Esophagus squamous epithelium (tissue), 5 donors: ENCODE results near the gene PBX3. TPM values are rescaled to one million over a fixed set of nuclear protein-coding genes. Genes with fewer than 3 reads are reported as not detected.

Source experiments
- DNase-seq: peaks from one replicate; lab custom pipeline; 2025; lab: John Stamatoyannopoulos, UW
- H3K27ac ChIP-seq, 4 donors: fragments of 200-600 bp; sonication (generic); one replicate each; pipeline ENCODE4 v1.5.1; 2016 to 2019; ENCODE audit warnings: mild to moderate bottlenecking in 1 of 4
- H3K27me3 ChIP-seq, 4 donors: fragments of 200-600 bp; sonication (generic); 1 replicate in 3 of 4; 2 replicates in 1 of 4; pipeline versions ENCODE4 v1.5.1 to v1.6.0; 2017 to 2021; ENCODE audit warnings: antibody characterized with exemption in 1 of 4
- H3K36me3 ChIP-seq, 3 donors: fragments of 200-600 bp; sonication (generic); one replicate each; pipeline ENCODE4 v1.5.1; 2016 to 2019
- H3K4me1 ChIP-seq, 3 donors: fragments of 200-600 bp; sonication (generic); one replicate each; pipeline ENCODE4 v1.5.1; 2017 to 2019
- H3K4me3 ChIP-seq, 4 donors: fragments of 200-600 bp; sonication (generic); 1 replicate in 3 of 4; 2 replicates in 1 of 4; pipeline ENCODE4 v1.5.1; 2016 to 2019; ENCODE audit warnings: mild to moderate bottlenecking in 2 of 4, moderate library complexity in 1 of 4
- H3K9me3 ChIP-seq, 3 donors: fragments of 200-600 bp; sonication (generic); one replicate each; pipeline ENCODE4 v1.5.1; 2016 to 2019
- POLR2A ChIP-seq, 4 donors: fragments of 450-650 bp; IDR thresholded peaks; one replicate each; pipeline ENCODE4 v1.6.1; 2017; ENCODE audit warnings: antibody characterized with exemption in 4 of 4, mild to moderate bottlenecking in 4 of 4, moderate library complexity in 3 of 4
- WGBS, 2 donors: methylation state at CpG; one replicate each; pipeline ENCODE4 v1.1.5; 2018; 5-methylcytosine and 5-hydroxymethylcytosine counted together
- intact Hi-C: fragments of 100-400 bp; cut with DNase I; formaldehyde crosslinking; loops from one replicate; pipeline ENCODE4 v1.15.0; 2022
- total RNA-seq, 4 donors: library from RNA; depleted of rRNA; stranded (reverse); fragments of >200 nt; gene quantifications; one replicate each; pipeline ENCODE4 v1.1.0, GENCODE V29; 2016
- TF ChIP-seq, protein P1 (sequence below), 6 experiments: fragments of 450-650 bp in 4 of 6; fragments of 200-600 bp in 2 of 6; sonication (generic) in 2 of 6; IDR thresholded peaks; one replicate each; pipeline ENCODE4 v1.5.1; 2016 to 2019; ENCODE audit warnings: antibody characterized with exemption in 6 of 6, mild to moderate bottlenecking in 4 of 6, moderate library complexity in 4 of 6
- donor health status: DM: yes; HTN: yes; CAD: no.

The PBX3 gene
- total RNA-seq, 4 donors from 2014 or later = 10.2 to 27.1 (median 12.7) TPM

GRCh38 chr9:125995006-125995405 lies 247.8 kb downstream of the PBX3 start:
- Histone ChIP-seq H3K4me1 (no peaks in the 10 kb centered on the region), H3K9me3 (no peaks in the 10 kb centered on the region), H3K36me3 (no peaks in the 10 kb centered on the region), H3K4me3 (no peak overlapping the region), H3K27me3 (peaks cover 0 to 31% (median 0%) of the 10 kb centered on the region in 4 donors), H3K27ac (no peak overlapping the region)
- TF ChIP-seq, protein P1, sequence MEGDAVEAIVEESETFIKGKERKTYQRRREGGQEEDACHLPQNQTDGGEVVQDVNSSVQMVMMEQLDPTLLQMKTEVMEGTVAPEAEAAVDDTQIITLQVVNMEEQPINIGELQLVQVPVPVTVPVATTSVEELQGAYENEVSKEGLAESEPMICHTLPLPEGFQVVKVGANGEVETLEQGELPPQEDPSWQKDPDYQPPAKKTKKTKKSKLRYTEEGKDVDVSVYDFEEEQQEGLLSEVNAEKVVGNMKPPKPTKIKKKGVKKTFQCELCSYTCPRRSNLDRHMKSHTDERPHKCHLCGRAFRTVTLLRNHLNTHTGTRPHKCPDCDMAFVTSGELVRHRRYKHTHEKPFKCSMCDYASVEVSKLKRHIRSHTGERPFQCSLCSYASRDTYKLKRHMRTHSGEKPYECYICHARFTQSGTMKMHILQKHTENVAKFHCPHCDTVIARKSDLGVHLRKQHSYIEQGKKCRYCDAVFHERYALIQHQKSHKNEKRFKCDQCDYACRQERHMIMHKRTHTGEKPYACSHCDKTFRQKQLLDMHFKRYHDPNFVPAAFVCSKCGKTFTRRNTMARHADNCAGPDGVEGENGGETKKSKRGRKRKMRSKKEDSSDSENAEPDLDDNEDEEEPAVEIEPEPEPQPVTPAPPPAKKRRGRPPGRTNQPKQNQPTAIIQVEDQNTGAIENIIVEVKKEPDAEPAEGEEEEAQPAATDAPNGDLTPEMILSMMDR (IDR thresholded peaks at IDR 0.05) = no peak
- TF ChIP-seq POLR2A (IDR thresholded peaks at IDR 0.05) = no peak
- 95 to 100% methylated on average over 1 to 2 of the region's 5 CpGs for WGBS, 2 donors
- intact Hi-C loops = no loop called here
- no peak for DNase-seq

DNA sequence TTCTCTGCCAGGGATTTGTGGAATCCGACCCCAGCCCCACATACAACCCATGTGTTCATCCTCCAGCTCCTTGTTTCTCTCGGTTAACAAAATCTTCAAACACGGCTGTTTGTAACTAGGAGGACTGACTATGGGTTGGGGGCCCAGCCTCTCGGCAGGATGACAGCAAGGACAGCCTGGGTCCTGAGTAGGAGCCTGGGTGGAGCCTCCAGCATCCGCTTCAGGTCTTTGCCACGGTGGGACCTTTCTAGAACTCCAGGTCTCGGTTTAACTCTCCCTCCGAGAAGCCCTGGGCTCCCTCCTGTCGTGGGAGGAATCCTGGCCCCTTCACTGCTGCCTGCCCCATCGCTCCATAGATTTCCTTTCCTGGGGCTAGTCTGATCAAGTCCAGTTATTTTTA lies 248.5 kb downstream of the PBX3 start:
- no peak overlapping the region for H3K27ac ChIP-seq
- no peak for DNase-seq
- H3K9me3 ChIP-seq = no peaks in the 10 kb centered on the region
- H3K36me3 ChIP-seq = no peaks in the 10 kb centered on the region
- TF ChIP-seq, protein P1 (IDR thresholded peaks at IDR 0.05) = no peak
- no peak for TF ChIP-seq POLR2A (IDR thresholded peaks at IDR 0.05)
- 85 to 88% methylated on average over 6 to 10 of the region's 10 CpGs for WGBS, 2 donors
- no peaks in the 10 kb centered on the region for H3K4me1 ChIP-seq
- intact Hi-C loops = no loop called here
- peaks cover 0 to 31% (median 0%) of the 10 kb centered on the region in 4 donors for H3K27me3 ChIP-seq
- H3K4me3 ChIP-seq = no peak overlapping the region

DNA sequence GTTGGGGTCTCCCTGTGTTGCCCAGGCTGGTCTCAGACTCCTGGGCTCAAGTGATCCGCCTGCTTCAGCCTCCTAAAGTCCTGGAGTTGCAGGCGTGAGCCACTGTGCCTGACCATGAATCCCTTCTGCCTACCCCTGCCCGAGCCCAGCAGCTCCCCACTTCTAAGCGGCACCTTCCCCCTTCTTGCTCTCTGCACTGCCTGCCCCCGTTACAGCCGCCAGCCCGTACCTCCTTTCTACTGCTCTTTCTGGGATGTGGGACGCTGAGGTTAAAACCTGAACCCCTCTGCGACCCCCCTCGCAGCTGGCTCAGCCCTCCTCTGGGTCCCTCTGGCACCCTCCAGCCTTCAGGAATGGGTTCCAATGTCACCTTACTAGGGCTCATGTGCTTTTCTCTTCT lies 249.6 kb downstream of the PBX3 start:
- no peak for DNase-seq
- no peak overlapping the region for H3K27ac ChIP-seq
- H3K27me3 ChIP-seq = peaks cover 0 to 31% (median 0%) of the 10 kb centered on the region in 4 donors
- no peak overlapping the region for H3K4me3 ChIP-seq
- H3K36me3 ChIP-seq = no peaks in the 10 kb centered on the region
- no peaks in the 10 kb centered on the region for H3K4me1 ChIP-seq
- intact Hi-C loops = no loop called here
- no peaks in the 10 kb centered on the region for H3K9me3 ChIP-seq
- WGBS, 2 donors = 91 to 93% methylated on average over 8 to 10 of the region's 10 CpGs
- TF ChIP-seq, protein P1 (IDR thresholded peaks at IDR 0.05) = no peak
- no peak for TF ChIP-seq POLR2A (IDR thresholded peaks at IDR 0.05)

GRCh38 chr9:125997196-125997823 lies 250.1 kb downstream of the PBX3 start:
- intact Hi-C loops = no loop called here
- H3K36me3 ChIP-seq = no peaks in the 10 kb centered on the region
- no peaks in the 10 kb centered on the region for H3K9me3 ChIP-seq
- TF ChIP-seq, protein P1 (IDR thresholded peaks at IDR 0.05) = no peak
- TF ChIP-seq POLR2A (IDR thresholded peaks at IDR 0.05) = no peak
- DNase-seq = no peak
- WGBS, 2 donors = 66 to 79% methylated on average over 4 to 9 of the region's 17 CpGs
- H3K27me3 ChIP-seq = peaks cover 0 to 31% (median 0%) of the 10 kb centered on the region in 4 donors
- H3K4me3 ChIP-seq = no peak overlapping the region
- H3K4me1 ChIP-seq = no peaks in the 10 kb centered on the region
- no peak overlapping the region for H3K27ac ChIP-seq

DNA sequence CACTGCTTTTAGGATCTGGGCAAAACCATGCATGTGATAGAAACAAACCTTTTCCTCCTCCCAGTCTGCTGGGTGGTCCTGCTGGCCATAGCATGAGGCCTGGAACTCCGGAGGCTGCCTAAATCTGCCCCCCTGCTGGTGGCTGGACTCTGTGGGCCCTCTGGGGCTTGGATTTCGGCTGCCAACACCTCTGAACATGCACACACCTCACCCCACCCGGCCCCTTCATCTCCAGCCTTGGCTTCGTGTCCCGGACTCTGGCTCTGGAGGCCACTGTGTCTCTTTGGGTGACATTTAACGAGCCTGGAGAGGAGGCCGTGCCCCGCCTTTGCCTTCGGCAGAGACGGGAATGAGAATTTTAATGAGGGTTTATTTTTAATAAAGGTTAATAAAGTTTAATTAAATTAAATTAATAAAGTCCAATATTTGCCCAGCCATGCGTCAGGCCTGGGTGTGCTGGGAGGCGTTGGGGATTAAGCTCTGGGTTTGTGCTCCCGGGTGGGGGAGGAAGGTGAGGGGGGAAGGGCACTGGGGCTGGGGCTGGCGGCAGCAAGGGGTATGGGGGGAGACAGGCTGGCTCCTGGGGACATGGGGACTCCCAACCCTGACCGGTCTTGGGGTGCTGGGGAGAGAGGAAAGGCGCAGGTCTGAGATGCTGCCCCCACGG lies 251.8 kb downstream of the PBX3 start:
- Histone ChIP-seq H3K4me1 (no peaks in the 10 kb centered on the region), H3K9me3 (no peaks in the 10 kb centered on the region), H3K27ac (no peak overlapping the region), H3K36me3 (no peaks in the 10 kb centered on the region), H3K4me3 (no peak overlapping the region), H3K27me3 (peaks cover 0 to 27% (median 0%) of the 10 kb centered on the region in 4 donors)
- DNase-seq = no peak
- intact Hi-C loops = no loop called here
- WGBS, 2 donors = 67 to 77% methylated on average over 10 to 17 of the region's 17 CpGs
- no peak for TF ChIP-seq POLR2A (IDR thresholded peaks at IDR 0.05)
- TF ChIP-seq, protein P1 (IDR thresholded peaks at IDR 0.05) = no peak
